CD4-positive, CD25-positive, alpha-beta regulatory T cell (primary cell): Measurements from ENCODE around the gene GALNTL6. TPM values are rescaled to one million over a fixed set of nuclear protein-coding genes. Genes with fewer than 3 reads are reported as not detected.

Experiments used
- ATAC-seq, 2 donors: fragments of 150-1000 bp; cut with Tn5 transposase; one replicate each; pipeline ENCODE4 v1.10.0; 2021; ENCODE audit warnings: low read depth in 2 of 2, moderate number of reproducible peaks in 2 of 2, moderate library complexity in 1 of 2
- DNase-seq, 3 donors: peaks; one replicate each; pipeline versions ENCODE4 v3.0.0 to v3.0.0-alpha.2; 2012 to 2022; ENCODE audit warnings: mixed read lengths in 1 of 3
- H3K27ac ChIP-seq: one replicate; pipeline ENCODE4 v1.7.0; 2013; ENCODE audit warnings: mild to moderate bottlenecking, low read length; ENCODE audit not compliant: insufficient read depth, poor library complexity, severe bottlenecking
- H3K27me3 ChIP-seq: one replicate; pipeline ENCODE4 v1.7.0; 2013; ENCODE audit warnings: low read length; ENCODE audit not compliant: control insufficient read depth, insufficient read depth
- H3K36me3 ChIP-seq: one replicate; pipeline ENCODE4 v1.7.0; 2013; ENCODE audit warnings: mild to moderate bottlenecking, low read length, moderate library complexity; ENCODE audit not compliant: control insufficient read depth, insufficient read depth
- H3K4me1 ChIP-seq: 2 replicates; pipeline ENCODE4 v1.7.0; 2013; ENCODE audit warnings: mild to moderate bottlenecking, low read length; ENCODE audit not compliant: insufficient read depth, control insufficient read depth, poor library complexity, severe bottlenecking
- H3K4me3 ChIP-seq: one replicate; pipeline ENCODE4 v1.7.0; 2013; ENCODE audit warnings: low read depth, mild to moderate bottlenecking, low read length, moderate library complexity
- H3K9me3 ChIP-seq, 2 experiments: 1 replicate in 1 of 2; 2 replicates in 1 of 2; pipeline ENCODE4 v1.7.0; 2013; ENCODE audit warnings: low read length in 2 of 2, mild to moderate bottlenecking in 1 of 2, moderate library complexity in 1 of 2; ENCODE audit not compliant: control insufficient read depth in 2 of 2
- H3K27ac Mint-ChIP-seq, 3 donors: one replicate each; pipeline ENCODE4 v1.8.0; 2020 to 2022; ENCODE audit warnings: mild to moderate bottlenecking in 3 of 3, mixed read lengths in 3 of 3, moderate library complexity in 2 of 3
- H3K27me3 Mint-ChIP-seq: one replicate; pipeline ENCODE4 v1.8.0; 2022; ENCODE audit warnings: mild to moderate bottlenecking, mixed read lengths
- H3K36me3 Mint-ChIP-seq: one replicate; pipeline ENCODE4 v1.8.0; 2020; ENCODE audit warnings: mixed read lengths
- H3K4me1 Mint-ChIP-seq, 4 donors: one replicate each; pipeline ENCODE4 v1.8.0; 2020 to 2022; ENCODE audit warnings: mixed read lengths in 4 of 4, mild to moderate bottlenecking in 1 of 4
- H3K4me3 Mint-ChIP-seq, 4 donors: one replicate each; pipeline ENCODE4 v1.8.0; 2020 to 2022; ENCODE audit warnings: mild to moderate bottlenecking in 4 of 4, mixed read lengths in 4 of 4, moderate library complexity in 3 of 4
- H3K9me3 Mint-ChIP-seq, 7 donors: one replicate each; pipeline ENCODE4 v1.8.0; 2020 to 2022; ENCODE audit warnings: mixed read lengths in 7 of 7, mild to moderate bottlenecking in 3 of 7, moderate library complexity in 2 of 7
- polyA plus RNA-seq, 4 donors: library from polyadenylated mRNA; unstranded; fragments of 300-500 nt; fragmentation: Illumina TruSeq; gene quantifications; one replicate each; pipeline ENCODE4 v1.2.3, GENCODE V29; 2021
- total RNA-seq: library from RNA; stranded (reverse); gene quantifications from one replicate; pipeline ENCODE4 v1.2.3, GENCODE V29; 2022

Gene GALNTL6
- total and polyA plus RNA-seq, 5 donors from 2014 or later, result not detected

- Mint-ChIP-seq H3K36me3 (no peaks in the 10 kb centered on the region), H3K4me3 (no peak overlapping the region), H3K9me3 (peaks cover 2 to 10% (median 5%) of the 10 kb centered on the region in 7 donors), H3K4me1 (no peaks in the 10 kb centered on the region), H3K27me3 (no peaks in the 10 kb centered on the region), H3K27ac (no peak overlapping the region)
- no peak overlapping the region for H3K4me3 ChIP-seq
- no peaks in the 10 kb centered on the region for H3K36me3 ChIP-seq
- no peaks in the 10 kb centered on the region for H3K4me1 ChIP-seq
- ATAC-seq (no peak), DNase-seq (no peak)
- no peaks in the 10 kb centered on the region for H3K27me3 ChIP-seq
- H3K9me3 ChIP-seq, result no peaks in the 10 kb centered on the region
- no peak overlapping the region for H3K27ac ChIP-seq
Measured at GRCh38 chr4:172630280-172630679, 817.1 kb downstream of the GALNTL6 start.

GRCh38 chr4:172631832-172632231, 818.6 kb downstream of the GALNTL6 start:
- no peak overlapping the region for H3K27ac Mint-ChIP-seq
- ATAC-seq (no peak), DNase-seq (no peak)
- Histone ChIP-seq H3K27ac (no peak overlapping the region), H3K4me1 (no peaks in the 10 kb centered on the region), H3K9me3 (no peaks in the 10 kb centered on the region), H3K36me3 (no peaks in the 10 kb centered on the region), H3K27me3 (no peaks in the 10 kb centered on the region), H3K4me3 (no peak overlapping the region)
- no peak overlapping the region for H3K4me3 Mint-ChIP-seq
- no peaks in the 10 kb centered on the region for H3K27me3 Mint-ChIP-seq
- peaks cover 2 to 10% (median 4%) of the 10 kb centered on the region in 7 donors for H3K9me3 Mint-ChIP-seq
- H3K4me1 Mint-ChIP-seq, result no peaks in the 10 kb centered on the region
- H3K36me3 Mint-ChIP-seq, result no peaks in the 10 kb centered on the region

GRCh38 chr4:172648471-172648870, 835.3 kb downstream of the GALNTL6 start:
- Histone ChIP-seq H3K27ac (no peak overlapping the region), H3K27me3 (no peaks in the 10 kb centered on the region), H3K4me3 (no peak overlapping the region), H3K9me3 (no peaks in the 10 kb centered on the region), H3K4me1 (no peaks in the 10 kb centered on the region), H3K36me3 (no peaks in the 10 kb centered on the region)
- Mint-ChIP-seq H3K4me1 (no peaks in the 10 kb centered on the region), H3K9me3 (peaks cover 0 to 9% (median 2%) of the 10 kb centered on the region in 7 donors), H3K36me3 (no peaks in the 10 kb centered on the region), H3K4me3 (no peak overlapping the region), H3K27me3 (no peaks in the 10 kb centered on the region), H3K27ac (no peak overlapping the region)
- no peak for ATAC-seq
- DNase-seq, result no peak

- Histone ChIP-seq H3K9me3 (no peaks in the 10 kb centered on the region), H3K27me3 (no peaks in the 10 kb centered on the region), H3K4me1 (no peaks in the 10 kb centered on the region), H3K36me3 (no peaks in the 10 kb centered on the region), H3K27ac (no peak overlapping the region), H3K4me3 (no peak overlapping the region)
- Mint-ChIP-seq H3K27ac (no peak overlapping the region), H3K4me3 (no peak overlapping the region), H3K27me3 (no peaks in the 10 kb centered on the region), H3K4me1 (no peaks in the 10 kb centered on the region), H3K9me3 (peaks cover 0 to 6% (median under 1%) of the 10 kb centered on the region in 7 donors), H3K36me3 (no peaks in the 10 kb centered on the region)
- DNase-seq, result no peak
- no peak for ATAC-seq
Measured at GRCh38 chr4:172649143-172649542, 835.9 kb downstream of the GALNTL6 start.

- DNase-seq (no peak), ATAC-seq (no peak)
- Histone ChIP-seq H3K4me3 (no peak overlapping the region), H3K27me3 (no peaks in the 10 kb centered on the region), H3K9me3 (no peaks in the 10 kb centered on the region), H3K4me1 (no peaks in the 10 kb centered on the region), H3K36me3 (no peaks in the 10 kb centered on the region), H3K27ac (no peak overlapping the region)
- Mint-ChIP-seq H3K27me3 (no peaks in the 10 kb centered on the region), H3K27ac (no peak overlapping the region), H3K4me3 (no peak overlapping the region), H3K36me3 (no peaks in the 10 kb centered on the region), H3K9me3 (peaks cover 0 to 5% (median 0%) of the 10 kb centered on the region in 7 donors), H3K4me1 (no peaks in the 10 kb centered on the region)
Measured at GRCh38 chr4:172650758-172651530, 837.7 kb downstream of the GALNTL6 start.

- no peak overlapping the region for H3K4me3 Mint-ChIP-seq
- no peak for DNase-seq
- no peak overlapping the region for H3K4me3 ChIP-seq
Measured at GRCh38 chr4:172651961-172652360, 838.8 kb downstream of the GALNTL6 start.

GRCh38 chr4:172652369-172652768, 839.2 kb downstream of the GALNTL6 start:
- Mint-ChIP-seq H3K4me3 (no peak overlapping the region), H3K27me3 (no peaks in the 10 kb centered on the region), H3K9me3 (peaks cover 0 to 4% (median 0%) of the 10 kb centered on the region in 7 donors), H3K36me3 (no peaks in the 10 kb centered on the region), H3K27ac (peak overlapping the region in 1 of 3 donors; percentile 73), H3K4me1 (no peaks in the 10 kb centered on the region)
- Histone ChIP-seq H3K4me3 (no peak overlapping the region), H3K9me3 (no peaks in the 10 kb centered on the region), H3K27me3 (no peaks in the 10 kb centered on the region), H3K4me1 (no peaks in the 10 kb centered on the region), H3K36me3 (no peaks in the 10 kb centered on the region), H3K27ac (no peak overlapping the region)
- ATAC-seq (no peak), DNase-seq (no peak)

More at GRCh38 chr4:172651961-172652360, 838.8 kb downstream of the GALNTL6 start:
- Mint-ChIP-seq H3K9me3 (peaks cover 0 to 4% (median 0%) of the 10 kb centered on the region in 7 donors), H3K36me3 (no peaks in the 10 kb centered on the region), H3K27ac (peak overlapping the region in 1 of 3 donors; percentile 73), H3K27me3 (no peaks in the 10 kb centered on the region), H3K4me1 (no peaks in the 10 kb centered on the region)
- no peak overlapping the region for H3K27ac ChIP-seq
- H3K4me1 ChIP-seq, result no peaks in the 10 kb centered on the region
- ATAC-seq, result no peak
- H3K36me3 ChIP-seq, result no peaks in the 10 kb centered on the region
- no peaks in the 10 kb centered on the region for H3K27me3 ChIP-seq
- no peaks in the 10 kb centered on the region for H3K9me3 ChIP-seq

GRCh38 chr4:172653676-172654075, 840.5 kb downstream of the GALNTL6 start:
- H3K27ac Mint-ChIP-seq, result no peak overlapping the region
- no peaks in the 10 kb centered on the region for H3K36me3 Mint-ChIP-seq

More at GRCh38 chr4:172653676-172654075, 840.5 kb downstream of the GALNTL6 start:
- H3K4me1 Mint-ChIP-seq, result no peaks in the 10 kb centered on the region
- no peak overlapping the region for H3K4me3 ChIP-seq
- H3K27me3 ChIP-seq, result no peaks in the 10 kb centered on the region
- ATAC-seq (no peak), DNase-seq (no peak)
- no peaks in the 10 kb centered on the region for H3K4me1 ChIP-seq
- peaks cover 0 to 4% (median 0%) of the 10 kb centered on the region in 7 donors for H3K9me3 Mint-ChIP-seq
- no peaks in the 10 kb centered on the region for H3K9me3 ChIP-seq
- no peaks in the 10 kb centered on the region for H3K36me3 ChIP-seq
- H3K27me3 Mint-ChIP-seq, result no peaks in the 10 kb centered on the region
- H3K4me3 Mint-ChIP-seq, result no peak overlapping the region
- H3K27ac ChIP-seq, result no peak overlapping the region
